HG02798 (cell line): ENCODE data around the gene NOP53.
A peak's percentile ranks its signal among the peaks of the same experiment; 100 is the strongest.
"Not testable (repeated sequence)": the region's sequence is repeated elsewhere in the genome, so short reads cannot be mapped to it uniquely, and the experiment has no call there.

Experiments
- ATAC-seq: cut with Tn5 transposase; IDR thresholded peaks from one replicate; pipeline ENCODE4 v1.9.1; 2021; ENCODE audit warnings: mild to moderate bottlenecking; ENCODE audit not compliant: unreplicated experiment, poor library complexity

NOP53 gene

GRCh38 chr19:47769534-47769933, 24.2 kb downstream of the NOP53 start:
- no peak for ATAC-seq

GRCh38 chr19:47771291-47771690, 25.9 kb downstream of the NOP53 start:
- not testable (repeated sequence) for ATAC-seq

GRCh38 chr19:47776568-47776967, 31.2 kb downstream of the NOP53 start:
- ATAC-seq, result no peak

- ATAC-seq, result not testable (repeated sequence)
Observed at GRCh38 chr19:47777245-47778048, 32.1 kb downstream of the NOP53 start.

- peak; percentile 81 for ATAC-seq
Observed at GRCh38 chr19:47778049-47778953, 33.0 kb downstream of the NOP53 start, which contains the start of gene SELENOW. TSS of gene SELENOW (plus strand) at chr19:47778703. CDS start at chr19:47778786, 83 bp downstream.

- no peak for ATAC-seq
Observed at GRCh38 chr19:47778954-47779351, 33.6 kb downstream of the NOP53 start.

- ATAC-seq, result no peak
Observed at GRCh38 chr19:47779524-47780214, 34.3 kb downstream of the NOP53 start.

GRCh38 chr19:47780215-47780551, 34.8 kb downstream of the NOP53 start:
- no peak for ATAC-seq

- ATAC-seq, result no peak
Observed at GRCh38 chr19:47781590-47782262, 36.4 kb downstream of the NOP53 start.

- no peak for ATAC-seq
Observed at GRCh38 chr19:47786566-47786965, 41.2 kb downstream of the NOP53 start.

- ATAC-seq, result not testable (repeated sequence)
Observed at GRCh38 chr19:47787307-47787706, 42.0 kb downstream of the NOP53 start.

GRCh38 chr19:47789811-47790210, 44.5 kb downstream of the NOP53 start:
- not testable (repeated sequence) for ATAC-seq

GRCh38 chr19:47790398-47790814, 45.1 kb downstream of the NOP53 start:
- no peak for ATAC-seq

- no peak for ATAC-seq
Observed at GRCh38 chr19:47792616-47793015, 47.3 kb downstream of the NOP53 start.

- no peak for ATAC-seq
Observed at GRCh38 chr19:47794526-47794925, 49.2 kb downstream of the NOP53 start.

- ATAC-seq, result no peak
Observed at GRCh38 chr19:47796785-47797184, 51.4 kb downstream of the NOP53 start.

- ATAC-seq, result no peak
Observed at GRCh38 chr19:47797996-47798903, 52.9 kb downstream of the NOP53 start.

GRCh38 chr19:47798904-47799266, 53.5 kb downstream of the NOP53 start:
- ATAC-seq, result no peak

GRCh38 chr19:47801270-47801669, 55.9 kb downstream of the NOP53 start:
- ATAC-seq, result no peak
